ENCODE data around the gene ZNF555.

ZNF555 gene

GRCh38 chr19:2827022-2827421 lies 14.3 kb upstream of the ZNF555 start:
- H3K27ac ChIP-seq: no peak overlapping the region
- H3K9ac ChIP-seq: no peak overlapping the region
- no peaks in the 10 kb centered on the region for H3K4me1 ChIP-seq
- H3K4me2 ChIP-seq (ENCODE audit: low read length): no peak overlapping the region
- no peaks in the 10 kb centered on the region for H3K9me3 ChIP-seq (ENCODE audit: control insufficient read depth, low read length)
- peaks cover 2% of the 10 kb centered on the region for H3K36me3 ChIP-seq (ENCODE audit: control insufficient read depth, insufficient read depth, low read length)
- no peaks in the 10 kb centered on the region for H3K79me2 ChIP-seq
- no peak overlapping the region for H3K4me3 ChIP-seq (ENCODE audit: low read depth, low read length)
- H2AFZ ChIP-seq: no peak overlapping the region
- no peaks in the 10 kb centered on the region for H3K27me3 ChIP-seq (ENCODE audit: control insufficient read depth, insufficient read depth, low read length)
- TF ChIP-seq CTCF (IDR thresholded peaks at IDR 0.05): no peak

DNA sequence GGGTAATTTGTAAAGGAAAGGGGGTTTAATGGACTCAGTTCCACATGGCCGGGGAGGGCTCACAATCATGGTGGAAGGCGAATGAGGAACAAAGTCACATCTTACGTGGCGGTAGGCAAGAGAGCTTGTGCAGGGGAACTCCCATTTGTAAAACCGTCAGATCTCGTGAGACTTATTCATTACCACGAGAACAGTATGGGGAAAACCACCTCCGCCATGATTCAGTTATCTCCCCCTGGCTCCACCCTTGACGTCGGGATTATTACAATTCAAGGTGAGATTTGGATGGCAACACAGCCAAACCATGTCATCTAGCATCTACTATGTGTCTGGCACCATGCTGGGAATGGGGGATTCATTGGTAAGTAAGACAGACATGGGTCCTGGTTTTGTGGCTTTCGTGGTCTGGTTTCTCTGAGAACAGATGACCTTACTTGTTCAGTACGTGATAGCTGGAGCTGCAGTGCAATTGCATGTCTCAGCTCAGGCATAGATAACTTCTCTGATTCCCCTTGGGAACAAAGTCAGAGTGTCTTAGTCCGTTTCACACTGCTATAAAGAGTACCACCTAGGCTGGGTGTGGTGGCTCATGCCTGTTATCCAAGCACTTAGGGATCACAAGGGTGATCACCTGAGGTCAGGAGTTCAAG lies 13.3 kb upstream of the ZNF555 start:
- TF ChIP-seq CTCF (IDR thresholded peaks at IDR 0.05): no peak
- Histone ChIP-seq H3K4me3 (ENCODE audit: low read depth, low read length) (no peak overlapping the region), H3K27me3 (ENCODE audit: control insufficient read depth, insufficient read depth, low read length) (no peaks in the 10 kb centered on the region), H3K9ac (no peak overlapping the region), H3K79me2 (no peaks in the 10 kb centered on the region), H3K4me1 (no peaks in the 10 kb centered on the region), H3K27ac (no peak overlapping the region), H3K36me3 (ENCODE audit: control insufficient read depth, insufficient read depth, low read length) (peaks cover 2% of the 10 kb centered on the region), H2AFZ (no peak overlapping the region), H3K9me3 (ENCODE audit: control insufficient read depth, low read length) (no peaks in the 10 kb centered on the region), H3K4me2 (ENCODE audit: low read length) (no peak overlapping the region)

DNA sequence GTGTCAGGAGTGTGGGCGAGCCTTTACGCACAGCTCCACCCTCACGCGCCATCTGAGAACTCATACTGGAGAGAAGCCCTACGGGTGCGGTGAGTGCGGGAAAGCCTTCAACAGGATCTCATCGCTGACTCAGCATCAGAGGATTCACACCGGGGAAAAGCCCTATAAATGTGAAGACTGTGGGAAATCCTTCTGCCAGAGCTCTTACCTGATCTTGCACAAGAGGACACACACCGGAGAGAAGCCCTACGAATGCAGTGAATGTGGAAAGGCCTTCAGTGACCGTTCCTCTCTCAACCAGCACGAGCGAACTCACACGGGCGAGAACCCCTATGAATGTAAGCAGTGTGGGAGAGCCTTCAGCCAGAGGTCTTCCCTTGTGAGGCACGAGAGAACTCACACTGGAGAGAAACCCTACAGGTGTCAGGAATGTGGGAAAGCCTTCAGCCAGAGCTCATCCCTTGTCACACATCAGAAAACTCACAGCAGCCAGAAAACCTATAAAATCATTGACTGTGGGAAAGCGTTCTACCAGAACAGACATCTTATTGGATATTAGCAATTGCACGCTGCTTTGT lies 6.9 kb upstream of the ZNF555 start:
- Histone ChIP-seq H3K9me3 (ENCODE audit: control insufficient read depth, low read length) (no peaks in the 10 kb centered on the region), H3K4me3 (ENCODE audit: low read depth, low read length) (no peak overlapping the region), H3K36me3 (ENCODE audit: control insufficient read depth, insufficient read depth, low read length) (peaks cover 10% of the 10 kb centered on the region)

DNA sequence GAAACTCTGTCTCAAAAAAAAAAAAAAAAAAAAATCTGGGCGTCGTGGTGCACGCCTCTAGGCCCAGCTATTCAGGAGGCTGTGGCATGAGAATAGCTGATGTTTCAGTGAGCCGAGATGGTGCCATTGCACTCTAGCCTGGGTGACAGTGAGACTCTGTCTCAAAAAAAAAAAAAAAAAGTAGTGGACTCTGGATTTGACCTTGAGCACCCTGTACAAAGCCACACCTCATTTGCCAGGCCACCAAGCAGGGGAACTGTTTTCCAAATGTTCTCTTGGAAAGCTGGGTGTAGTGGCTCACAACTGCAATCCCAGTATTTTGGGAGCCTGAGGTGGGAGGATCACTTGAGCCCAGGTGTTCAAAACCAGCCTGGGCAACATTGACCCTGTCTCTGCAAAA lies 3.8 kb upstream of the ZNF555 start:
- Histone ChIP-seq H3K36me3 (ENCODE audit: control insufficient read depth, insufficient read depth, low read length) (peaks cover 10% of the 10 kb centered on the region), H3K4me3 (ENCODE audit: low read depth, low read length) (no peak overlapping the region), H3K79me2 (peaks cover 7% of the 10 kb centered on the region), H2AFZ (no peak overlapping the region), H3K27me3 (ENCODE audit: control insufficient read depth, insufficient read depth, low read length) (no peaks in the 10 kb centered on the region), H3K27ac (no peak overlapping the region), H3K4me1 (no peaks in the 10 kb centered on the region), H3K9me3 (ENCODE audit: control insufficient read depth, low read length) (no peaks in the 10 kb centered on the region), H3K9ac (no peak overlapping the region), H3K4me2 (ENCODE audit: low read length) (no peak overlapping the region)
- TF ChIP-seq CTCF (IDR thresholded peaks at IDR 0.05): no peak

More for the DNA sequence above, 6.9 kb upstream of the ZNF555 start:
- Histone ChIP-seq H3K27ac (no peak overlapping the region), H3K4me1 (no peaks in the 10 kb centered on the region), H3K79me2 (no peaks in the 10 kb centered on the region), H3K9ac (no peak overlapping the region), H3K27me3 (ENCODE audit: control insufficient read depth, insufficient read depth, low read length) (no peaks in the 10 kb centered on the region), H3K4me2 (ENCODE audit: low read length) (no peak overlapping the region), H2AFZ (no peak overlapping the region)
- no peak for TF ChIP-seq CTCF (IDR thresholded peaks at IDR 0.05)

Measured in parathyroid adenoma (tissue), 2 donors.